PFSK-1 (cell line): ENCODE measurements around the gene RNASE8.

Experiments used
- FOXP2 ChIP-seq: optimal IDR thresholded peaks from 2 replicates; pipeline ENCODE3; 2011; ENCODE audit warnings: borderline replicate concordance, control low read depth, inconsistent platforms; ENCODE audit not compliant: insufficient read depth; ENCODE audit errors: extremely low read length, extremely low read depth
- POLR2AphosphoS5 ChIP-seq: IDR thresholded peaks from 2 replicates; pipeline ENCODE4 v1.6.1; 2012; ENCODE audit warnings: low read depth, mild to moderate bottlenecking, control low read depth, low read length, moderate library complexity
- REST ChIP-seq, 2 experiments: IDR thresholded peaks; 2 replicates each; pipeline versions ENCODE4 v1.6.1 to v1.8.0; 2011 to 2012; ENCODE audit warnings: low read depth in 2 of 2, low read length in 2 of 2, control low read depth in 1 of 2, inconsistent platforms in 1 of 2, mild to moderate bottlenecking in 1 of 2, moderate library complexity in 1 of 2; ENCODE audit not compliant: insufficient read depth in 1 of 2
- SIN3A ChIP-seq: IDR thresholded peaks from 2 replicates; pipeline ENCODE4 v1.6.1; 2012; ENCODE audit warnings: mild to moderate bottlenecking, low read length, moderate library complexity, borderline replicate concordance; ENCODE audit not compliant: insufficient read depth
- TAF1 ChIP-seq: IDR thresholded peaks from 2 replicates; pipeline ENCODE4 v1.6.1; 2012; ENCODE audit warnings: low read length, control low read depth, borderline replicate concordance; ENCODE audit not compliant: insufficient read depth

Gene RNASE8

GRCh38 chr14:21096978-21097635, 39.5 kb downstream of the RNASE8 start:
- no peak for TF ChIP-seq POLR2AphosphoS5
- no peak for TF ChIP-seq TAF1
- no peak for TF ChIP-seq SIN3A

DNA sequence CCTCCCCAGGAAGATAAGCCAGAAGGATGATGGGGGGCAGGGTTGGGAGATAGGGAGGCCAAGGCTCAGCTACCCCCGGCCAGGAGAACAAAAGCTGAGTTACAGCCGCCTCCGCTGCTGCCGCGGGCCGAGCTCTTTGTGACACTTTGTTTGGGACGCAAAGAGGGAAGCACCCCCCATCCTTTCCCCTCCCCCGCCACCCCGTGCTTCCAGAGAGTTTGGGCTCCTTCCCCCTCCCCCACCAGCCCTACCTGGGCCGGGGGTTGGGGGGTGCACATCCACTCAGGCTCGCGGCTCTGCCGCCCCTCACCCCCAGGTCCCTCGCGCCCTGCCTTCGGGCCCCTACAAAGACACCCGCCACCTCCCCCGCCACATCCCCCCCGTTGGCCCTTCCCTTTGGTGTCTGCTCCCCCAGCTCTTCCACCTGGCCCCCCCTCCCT, 40.0 kb downstream of the RNASE8 start:
- no peak for TF ChIP-seq SIN3A
- TF ChIP-seq TAF1 = no peak
- no peak for TF ChIP-seq FOXP2
- no peak for TF ChIP-seq POLR2AphosphoS5
- no peak for TF ChIP-seq REST (IDR thresholded peaks at IDR 0.05; ENCODE audit: insufficient read depth in 1 of 2, low read depth in 2 of 2, low read length in 2 of 2)

DNA sequence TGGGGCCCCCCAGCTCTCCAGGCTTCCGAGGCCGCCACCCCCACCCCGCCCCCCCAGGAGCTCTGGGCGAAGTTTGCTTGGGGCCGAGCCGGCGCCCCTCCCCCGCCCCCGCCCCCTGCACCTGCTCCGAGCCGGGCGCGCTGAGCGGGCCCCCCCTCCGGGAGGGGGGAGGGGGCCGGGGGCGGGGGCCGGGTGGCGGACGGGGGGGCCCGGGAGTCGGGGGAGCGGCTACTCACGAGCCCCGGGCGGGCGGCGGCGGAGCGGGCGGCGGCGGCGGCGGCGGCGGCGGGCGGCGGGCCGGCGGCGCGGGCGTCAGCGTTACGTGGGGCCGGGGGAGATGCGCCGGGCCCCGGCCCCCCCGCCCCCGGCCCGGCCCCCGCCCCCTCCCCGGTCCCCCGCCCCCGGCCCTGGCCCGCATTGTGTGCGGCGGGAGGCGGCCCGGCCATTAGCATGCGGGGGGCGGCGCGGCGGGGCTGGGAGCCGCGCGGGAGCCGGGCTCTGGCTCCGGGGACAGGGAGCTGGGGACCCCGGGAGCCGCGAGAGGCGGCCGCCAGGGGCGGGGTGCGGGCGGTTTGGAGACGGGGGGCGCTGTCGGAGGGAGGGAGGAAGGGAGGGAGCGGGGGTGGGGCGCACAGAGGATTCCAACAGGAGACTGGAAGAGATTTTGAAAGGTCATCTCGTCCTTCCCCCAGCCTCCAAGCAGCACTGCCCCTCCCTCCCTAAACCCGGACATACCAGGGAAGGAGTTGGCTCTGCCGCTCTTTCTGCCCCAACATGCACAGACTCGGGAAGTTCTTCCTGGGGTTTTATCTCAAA, 40.7 kb downstream of the RNASE8 start, which contains the start of gene ZNF219:
TSS of gene ZNF219 (minus strand) at position 580 of the 816 bp plus-strand sequence. CDS start 5,064 bp downstream, outside the sequence.
- TF ChIP-seq FOXP2 (no peak), TAF1 (0 out of 2 replicates have a peak, but pooled peaks have one; percentile 48), POLR2AphosphoS5 (peak; percentile 46; the same call in 1 of the 2 replicates), REST (IDR thresholded peaks at IDR 0.05; ENCODE audit: insufficient read depth in 1 of 2, low read depth in 2 of 2, low read length in 2 of 2) (no peak), SIN3A (no peak)

DNA sequence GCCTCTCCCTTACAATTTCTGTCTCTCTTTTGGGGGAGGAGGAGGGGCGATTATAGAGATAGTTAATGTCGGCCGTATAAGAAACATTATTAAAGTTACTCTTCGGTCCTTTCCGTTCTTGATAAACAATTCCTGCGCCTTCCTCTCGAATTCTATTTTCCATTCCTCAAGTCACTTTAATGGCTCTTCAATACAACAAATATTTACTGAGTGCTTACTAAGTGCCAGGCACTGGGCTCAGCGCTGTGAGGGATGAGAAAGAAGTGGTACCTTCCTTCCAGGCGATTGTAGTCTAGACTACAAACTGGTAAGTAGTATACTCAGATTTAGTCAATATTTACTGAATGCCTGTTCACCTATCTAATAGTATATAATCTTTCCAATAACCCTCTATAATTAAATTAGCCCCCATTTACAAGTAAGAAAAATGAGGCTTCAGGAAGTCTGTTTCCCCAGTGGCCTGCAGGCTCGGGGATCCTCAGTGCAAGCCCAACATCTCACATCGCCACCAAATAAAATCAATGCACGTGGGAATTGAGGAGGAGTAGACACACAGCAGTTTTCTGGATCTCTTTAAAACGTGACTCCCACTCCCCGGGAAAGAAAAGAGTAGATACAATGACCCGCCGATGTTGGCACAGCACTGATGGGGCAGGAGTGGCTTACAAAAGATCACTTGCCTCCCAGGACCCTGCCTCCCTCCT, 41.4 kb downstream of the RNASE8 start:
- TF ChIP-seq SIN3A = no peak
- no peak for TF ChIP-seq FOXP2
- no peak for TF ChIP-seq POLR2AphosphoS5
- TF ChIP-seq TAF1 = no peak
- TF ChIP-seq REST (IDR thresholded peaks at IDR 0.05; ENCODE audit: insufficient read depth in 1 of 2, low read depth in 2 of 2, low read length in 2 of 2) = no peak

DNA sequence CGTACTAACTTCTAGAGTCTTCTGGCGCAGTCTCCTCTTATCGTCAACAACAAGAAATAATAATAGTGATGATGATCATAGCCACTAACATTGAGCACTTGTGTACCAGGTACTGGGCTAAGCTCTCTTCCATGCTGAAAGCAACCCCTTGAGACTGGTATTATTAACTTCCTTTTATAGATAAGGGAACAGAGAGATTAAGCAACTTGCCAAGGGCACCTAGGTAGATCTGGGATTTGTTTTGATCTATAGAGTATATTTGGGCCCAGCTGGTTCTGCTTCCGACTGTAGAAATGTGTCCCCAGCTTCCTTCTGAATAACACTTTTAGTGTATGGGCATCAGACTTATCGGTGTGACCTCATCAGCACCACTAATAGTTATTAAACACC, 42.0 kb downstream of the RNASE8 start:
- no peak for TF ChIP-seq REST (IDR thresholded peaks at IDR 0.05; ENCODE audit: insufficient read depth in 1 of 2, low read depth in 2 of 2, low read length in 2 of 2)
- no peak for TF ChIP-seq FOXP2
- no peak for TF ChIP-seq POLR2AphosphoS5
- TF ChIP-seq TAF1 = no peak
- no peak for TF ChIP-seq SIN3A
